Mucosa of descending colon (tissue), 3 donors: ENCODE data around the gene SNCB. TPM values are rescaled to one million over a fixed set of nuclear protein-coding genes. Genes with fewer than 3 reads are reported as not detected.

ENCODE experiments used
- ATAC-seq: fragments of 200-7000 bp; cut with Tn5 transposase; one replicate; pipeline ENCODE4 v1.9.1; 2020; ENCODE audit warnings: mild to moderate bottlenecking, moderate library complexity
- DNase-seq, 3 donors: peaks; one replicate each; pipeline ENCODE4 v3.0.0-alpha.2; 2020
- H3K36me3 ChIP-seq: fragments of 200-600 bp; one replicate; pipeline ENCODE4 v1.8.0; 2021; ENCODE audit warnings: low read depth, mild to moderate bottlenecking
- H3K4me1 ChIP-seq: fragments of 200-600 bp; one replicate; pipeline ENCODE4 v1.8.0; 2021; ENCODE audit warnings: low read depth, mild to moderate bottlenecking
- H3K4me3 ChIP-seq: fragments of 200-600 bp; one replicate; pipeline ENCODE4 v1.8.0; 2021; ENCODE audit warnings: mild to moderate bottlenecking
- H3K9me3 ChIP-seq: fragments of 200-600 bp; one replicate; pipeline ENCODE4 v1.8.0; 2021; ENCODE audit warnings: mild to moderate bottlenecking
- intact Hi-C, 2 donors: fragments of 100-400 bp; cut with DNase I in 1 of 2; cut with micrococcal nuclease in 1 of 2; formaldehyde crosslinking; loops; one replicate each; pipeline versions ENCODE4 v1.11.0 to v1.11.1; 2022; cut with DNase I, micrococcal nuclease
- total RNA-seq, 3 donors: library from RNA; stranded (reverse); fragmentation: NEBNext Ultra II Directional in 2 of 3; extraction: Animal tissue kit (Norgen Biotek cat#: 25700) in 2 of 3; gene quantifications; one replicate each; pipeline versions ENCODE4 v1.2.1 to v1.2.4, GENCODE V29; 2021 to 2023
- TF ChIP-seq, protein P1 (sequence below): fragments of 200-600 bp; IDR thresholded peaks from one replicate; pipeline ENCODE4 v1.8.0; 2022; ENCODE audit warnings: antibody characterized with exemption, mild to moderate bottlenecking
- donor health status: DM: no; HTN: no; CAD: no; lungs with moderate emphysema.
- donor health status: DM: no; HTN: no; CAD: no.
- donor health status: DM: no; HTN: yes; CAD: no.

Gene SNCB
- total RNA-seq, 3 donors from 2014 or later: 0.89 TPM; not detected in 2

DNA sequence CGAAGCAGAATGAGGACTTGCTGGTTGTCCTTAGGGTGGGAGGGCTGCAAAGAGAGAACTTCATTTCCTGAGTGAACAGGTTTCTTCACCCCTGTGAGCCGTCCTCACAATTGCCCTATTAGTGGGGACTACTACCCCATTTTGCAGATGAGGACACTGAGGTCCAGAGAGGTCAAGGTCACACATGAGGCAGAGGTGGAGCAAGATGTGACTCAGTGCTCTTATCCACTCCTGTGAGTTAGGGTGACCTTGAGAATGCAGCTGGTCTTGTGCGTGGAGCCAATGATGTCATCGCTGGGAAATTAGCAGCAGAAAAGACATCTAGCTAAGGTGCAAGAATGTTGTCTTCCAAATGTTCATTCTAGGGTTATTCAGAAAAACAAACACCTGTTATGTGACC lies 47.3 kb downstream of the SNCB start:
- TF ChIP-seq, protein P1, sequence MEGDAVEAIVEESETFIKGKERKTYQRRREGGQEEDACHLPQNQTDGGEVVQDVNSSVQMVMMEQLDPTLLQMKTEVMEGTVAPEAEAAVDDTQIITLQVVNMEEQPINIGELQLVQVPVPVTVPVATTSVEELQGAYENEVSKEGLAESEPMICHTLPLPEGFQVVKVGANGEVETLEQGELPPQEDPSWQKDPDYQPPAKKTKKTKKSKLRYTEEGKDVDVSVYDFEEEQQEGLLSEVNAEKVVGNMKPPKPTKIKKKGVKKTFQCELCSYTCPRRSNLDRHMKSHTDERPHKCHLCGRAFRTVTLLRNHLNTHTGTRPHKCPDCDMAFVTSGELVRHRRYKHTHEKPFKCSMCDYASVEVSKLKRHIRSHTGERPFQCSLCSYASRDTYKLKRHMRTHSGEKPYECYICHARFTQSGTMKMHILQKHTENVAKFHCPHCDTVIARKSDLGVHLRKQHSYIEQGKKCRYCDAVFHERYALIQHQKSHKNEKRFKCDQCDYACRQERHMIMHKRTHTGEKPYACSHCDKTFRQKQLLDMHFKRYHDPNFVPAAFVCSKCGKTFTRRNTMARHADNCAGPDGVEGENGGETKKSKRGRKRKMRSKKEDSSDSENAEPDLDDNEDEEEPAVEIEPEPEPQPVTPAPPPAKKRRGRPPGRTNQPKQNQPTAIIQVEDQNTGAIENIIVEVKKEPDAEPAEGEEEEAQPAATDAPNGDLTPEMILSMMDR: no peak
- DNase-seq: no peak
- H3K4me3 ChIP-seq: no peak overlapping the region
- no peak for ATAC-seq
- H3K9me3 ChIP-seq: peaks cover 12% of the 10 kb centered on the region
- intact Hi-C loops: no loop called here
- H3K4me1 ChIP-seq: no peaks in the 10 kb centered on the region
- no peaks in the 10 kb centered on the region for H3K36me3 ChIP-seq

DNA sequence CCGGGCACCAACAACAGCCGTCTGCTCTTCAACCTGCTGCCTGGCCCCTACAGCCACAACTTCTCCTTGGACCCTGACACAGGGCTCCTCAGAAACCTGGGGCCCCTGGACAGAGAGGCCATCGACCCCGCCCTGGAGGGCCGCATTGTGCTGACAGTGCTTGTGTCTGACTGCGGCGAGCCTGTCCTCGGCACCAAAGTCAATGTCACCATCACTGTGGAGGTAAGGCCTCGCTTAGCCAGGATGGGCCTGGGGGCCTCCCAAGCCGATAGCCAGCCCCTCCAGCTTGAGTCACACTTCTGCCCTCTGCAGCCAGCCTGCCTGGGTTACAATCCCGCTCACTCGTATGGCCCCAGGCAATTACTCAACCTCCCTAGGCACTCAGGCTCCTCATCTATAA lies 49.0 kb downstream of the SNCB start:
- ATAC-seq (no peak), DNase-seq (no peak)
- H3K9me3 ChIP-seq: peaks cover 12% of the 10 kb centered on the region
- no peaks in the 10 kb centered on the region for H3K36me3 ChIP-seq
- intact Hi-C loops: no loop called here
- TF ChIP-seq, protein P1: no peak
- H3K4me1 ChIP-seq: no peaks in the 10 kb centered on the region
- no peak overlapping the region for H3K4me3 ChIP-seq

DNA sequence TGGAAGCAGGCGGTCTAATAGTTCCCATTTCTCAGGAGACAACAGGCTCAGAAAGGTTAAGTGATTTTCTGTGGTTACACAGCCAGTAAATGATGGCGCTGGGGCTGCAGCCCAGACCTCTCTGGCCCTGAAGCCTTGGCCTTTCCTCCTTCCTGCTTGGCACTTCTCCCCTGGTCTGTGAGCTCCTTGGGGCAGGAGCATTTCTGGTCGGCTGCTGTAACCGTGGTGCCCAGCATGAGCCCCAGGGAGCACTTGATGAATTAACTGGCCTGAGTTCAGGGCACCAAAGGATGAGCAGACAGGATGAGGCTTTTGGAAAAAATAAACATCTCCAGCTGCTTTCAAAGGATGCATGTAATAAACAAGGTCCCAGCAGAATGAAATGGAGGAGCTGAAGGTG lies 51.0 kb downstream of the SNCB start:
- TF ChIP-seq, protein P1: no peak
- no peaks in the 10 kb centered on the region for H3K36me3 ChIP-seq
- H3K4me3 ChIP-seq: no peak overlapping the region
- no peaks in the 10 kb centered on the region for H3K9me3 ChIP-seq
- intact Hi-C loops: no loop called here
- DNase-seq (no peak), ATAC-seq (no peak)
- H3K4me1 ChIP-seq: no peaks in the 10 kb centered on the region

DNA sequence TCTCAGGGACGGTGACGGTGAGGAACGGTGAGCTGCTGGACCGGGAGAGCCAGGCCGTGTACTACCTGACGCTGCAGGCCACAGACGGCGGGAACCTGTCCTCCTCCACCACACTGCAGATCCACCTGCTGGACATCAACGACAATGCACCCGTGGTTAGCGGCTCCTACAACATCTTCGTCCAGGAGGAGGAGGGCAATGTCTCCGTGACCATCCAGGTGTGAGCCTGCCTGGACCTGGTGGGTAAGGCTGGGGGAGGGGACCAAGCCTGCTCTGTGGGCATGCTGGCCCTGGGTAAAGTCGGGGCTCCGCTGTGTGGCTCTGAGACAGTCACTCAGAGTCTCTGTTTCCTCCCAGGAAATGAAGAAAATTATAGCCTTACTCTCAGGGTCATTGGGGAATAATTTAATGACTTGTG lies 51.9 kb downstream of the SNCB start:
- Histone ChIP-seq H3K4me1 (no peaks in the 10 kb centered on the region), H3K4me3 (no peak overlapping the region), H3K36me3 (no peaks in the 10 kb centered on the region), H3K9me3 (no peaks in the 10 kb centered on the region)
- TF ChIP-seq, protein P1: peak; percentile 9
- ATAC-seq (peak; percentile 66), DNase-seq (peak in 2 of 3 donors; percentile 75 to 76)
- intact Hi-C loops: no loop called here

DNA sequence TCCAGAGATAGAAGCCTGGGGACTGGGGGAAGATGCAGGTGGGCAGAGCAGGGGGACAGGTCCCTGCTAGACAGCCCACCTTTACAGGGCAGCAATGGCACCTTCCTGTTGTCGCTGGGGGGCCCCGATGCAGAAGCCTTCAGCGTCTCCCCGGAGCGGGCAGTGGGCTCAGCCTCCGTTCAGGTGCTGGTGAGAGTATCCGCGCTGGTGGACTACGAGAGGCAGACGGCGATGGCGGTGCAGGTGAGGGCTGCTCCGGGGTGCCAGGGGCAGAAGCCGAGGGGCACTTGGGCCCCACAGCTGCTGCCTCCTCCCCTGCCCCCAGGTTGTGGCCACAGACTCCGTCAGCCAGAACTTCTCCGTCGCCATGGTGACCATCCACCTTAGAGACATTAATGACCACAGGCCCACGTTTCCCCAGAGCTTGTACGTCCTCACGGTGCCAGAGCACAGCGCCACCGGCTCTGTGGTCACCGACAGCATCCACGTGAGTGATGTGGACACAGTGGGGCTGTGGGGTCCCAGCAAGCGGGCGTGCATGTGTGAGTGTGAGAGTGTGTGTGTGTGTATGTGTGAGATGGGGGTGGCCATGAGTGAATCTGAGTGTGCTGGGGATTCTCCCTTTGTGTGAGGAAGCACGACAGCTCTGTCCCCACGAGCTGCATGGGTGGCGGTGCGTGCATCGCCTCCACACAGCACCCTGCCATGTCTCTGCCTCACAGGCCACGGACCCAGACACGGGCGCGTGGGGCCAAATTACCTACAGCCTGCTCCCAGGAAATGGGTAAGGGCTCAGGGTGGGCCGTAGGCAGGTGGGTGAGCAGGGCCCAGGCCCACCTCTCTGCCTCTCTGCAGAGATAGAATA lies 52.8 kb downstream of the SNCB start:
- no peaks in the 10 kb centered on the region for H3K36me3 ChIP-seq
- intact Hi-C loops: no loop called here

More for the DNA sequence above, 52.8 kb downstream of the SNCB start:
- DNase-seq (no peak), ATAC-seq (no peak)
- H3K9me3 ChIP-seq: no peaks in the 10 kb centered on the region
- no peak overlapping the region for H3K4me3 ChIP-seq
- TF ChIP-seq, protein P1: no peak
- no peaks in the 10 kb centered on the region for H3K4me1 ChIP-seq
